GM23338 (cell line): ENCODE results near the gene MCC.

Experiments used
- POLR2AphosphoS5 ChIP-seq: IDR thresholded peaks from 2 replicates; pipeline ENCODE4 v1.6.1; 2016; ENCODE audit warnings: antibody characterized with exemption, low read depth
- TF ChIP-seq, protein P1 (sequence below), 2 experiments: fragments of 200-600 bp in 1 of 2; sonication (generic) in 1 of 2; conservative IDR thresholded peaks; 2 replicates each; pipeline versions ENCODE4 v1.5.1 to v1.6.1; 2016 to 2017; ENCODE audit warnings: antibody characterized with exemption in 2 of 2, low read depth in 2 of 2, mild to moderate bottlenecking in 2 of 2, moderate library complexity in 1 of 2

DNA sequence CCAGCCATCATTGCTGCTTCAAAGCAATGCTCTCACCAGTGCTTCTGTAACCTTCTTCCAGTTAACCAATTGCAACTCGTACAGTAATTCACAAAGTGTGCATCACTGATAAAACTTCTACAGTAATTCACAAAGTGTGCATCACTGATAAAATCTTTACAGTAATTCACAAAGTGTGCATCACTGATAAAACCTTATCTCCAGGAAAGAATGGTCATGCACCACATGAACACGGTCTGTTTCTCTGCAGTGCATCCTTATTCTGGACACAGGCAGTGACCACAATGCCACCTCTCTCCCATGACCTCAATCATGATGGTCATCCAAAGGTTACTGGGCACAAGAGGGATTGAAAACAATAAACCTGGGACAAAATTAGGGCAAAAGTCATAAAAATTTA, 207.1 kb downstream of the MCC start:
- no peak for TF ChIP-seq POLR2AphosphoS5
- TF ChIP-seq, protein P1, sequence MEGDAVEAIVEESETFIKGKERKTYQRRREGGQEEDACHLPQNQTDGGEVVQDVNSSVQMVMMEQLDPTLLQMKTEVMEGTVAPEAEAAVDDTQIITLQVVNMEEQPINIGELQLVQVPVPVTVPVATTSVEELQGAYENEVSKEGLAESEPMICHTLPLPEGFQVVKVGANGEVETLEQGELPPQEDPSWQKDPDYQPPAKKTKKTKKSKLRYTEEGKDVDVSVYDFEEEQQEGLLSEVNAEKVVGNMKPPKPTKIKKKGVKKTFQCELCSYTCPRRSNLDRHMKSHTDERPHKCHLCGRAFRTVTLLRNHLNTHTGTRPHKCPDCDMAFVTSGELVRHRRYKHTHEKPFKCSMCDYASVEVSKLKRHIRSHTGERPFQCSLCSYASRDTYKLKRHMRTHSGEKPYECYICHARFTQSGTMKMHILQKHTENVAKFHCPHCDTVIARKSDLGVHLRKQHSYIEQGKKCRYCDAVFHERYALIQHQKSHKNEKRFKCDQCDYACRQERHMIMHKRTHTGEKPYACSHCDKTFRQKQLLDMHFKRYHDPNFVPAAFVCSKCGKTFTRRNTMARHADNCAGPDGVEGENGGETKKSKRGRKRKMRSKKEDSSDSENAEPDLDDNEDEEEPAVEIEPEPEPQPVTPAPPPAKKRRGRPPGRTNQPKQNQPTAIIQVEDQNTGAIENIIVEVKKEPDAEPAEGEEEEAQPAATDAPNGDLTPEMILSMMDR (conservative IDR thresholded peaks at IDR 0.05; ENCODE audit: low read depth in 2 of 2): no peak
